Naive B cell (primary cell): ENCODE data around the gene C9orf50. TPM values are rescaled to one million over a fixed set of nuclear protein-coding genes. Genes with fewer than 3 reads are reported as not detected.
A peak's percentile ranks its signal among the peaks of the same experiment; 100 is the strongest.

Source experiments
- ATAC-seq, 2 donors: fragments of 150-1000 bp; cut with Tn5 transposase; 2 replicates each; pipeline ENCODE4 v1.10.0; 2021; ENCODE audit warnings: low read depth in 2 of 2, mild to moderate bottlenecking in 2 of 2, moderate library complexity in 2 of 2
- DNase-seq: peaks from one replicate; pipeline ENCODE4 v3.0.0; 2022
- H3K27ac Mint-ChIP-seq, 6 donors: one replicate each; pipeline ENCODE4 v1.8.0; 2020 to 2022; ENCODE audit warnings: mild to moderate bottlenecking in 6 of 6, mixed read lengths in 6 of 6, moderate library complexity in 5 of 6, inconsistent platforms in 2 of 6
- H3K27me3 Mint-ChIP-seq, 3 donors: one replicate each; pipeline ENCODE4 v1.8.0; 2021 to 2022; ENCODE audit warnings: mixed read lengths in 3 of 3, mild to moderate bottlenecking in 1 of 3
- H3K36me3 Mint-ChIP-seq, 2 donors: one replicate each; pipeline ENCODE4 v1.8.0; 2020 to 2022; ENCODE audit warnings: mixed read lengths in 2 of 2, inconsistent platforms in 1 of 2, mild to moderate bottlenecking in 1 of 2
- H3K4me1 Mint-ChIP-seq, 3 donors: one replicate each; pipeline ENCODE4 v1.8.0; 2020 to 2022; ENCODE audit warnings: mixed read lengths in 3 of 3, inconsistent platforms in 1 of 3, mild to moderate bottlenecking in 1 of 3, moderate library complexity in 1 of 3
- H3K4me3 Mint-ChIP-seq, 8 donors: one replicate each; pipeline ENCODE4 v1.8.0; 2020 to 2022; ENCODE audit warnings: mild to moderate bottlenecking in 8 of 8, mixed read lengths in 8 of 8, moderate library complexity in 8 of 8, inconsistent platforms in 2 of 8
- H3K9me3 Mint-ChIP-seq, 7 donors: one replicate each; pipeline ENCODE4 v1.8.0; 2020 to 2022; ENCODE audit warnings: mixed read lengths in 7 of 7, mild to moderate bottlenecking in 5 of 7, inconsistent platforms in 2 of 7, moderate library complexity in 1 of 7
- polyA plus RNA-seq, 6 donors: library from polyadenylated mRNA; unstranded; fragments of 300-500 nt; fragmentation: Illumina TruSeq; gene quantifications; one replicate each; pipeline ENCODE4 v1.2.3, GENCODE V29; 2021; ENCODE audit warnings: low read depth in 6 of 6

The C9orf50 gene
- polyA plus RNA-seq, 6 donors from 2014 or later = not detected

DNA sequence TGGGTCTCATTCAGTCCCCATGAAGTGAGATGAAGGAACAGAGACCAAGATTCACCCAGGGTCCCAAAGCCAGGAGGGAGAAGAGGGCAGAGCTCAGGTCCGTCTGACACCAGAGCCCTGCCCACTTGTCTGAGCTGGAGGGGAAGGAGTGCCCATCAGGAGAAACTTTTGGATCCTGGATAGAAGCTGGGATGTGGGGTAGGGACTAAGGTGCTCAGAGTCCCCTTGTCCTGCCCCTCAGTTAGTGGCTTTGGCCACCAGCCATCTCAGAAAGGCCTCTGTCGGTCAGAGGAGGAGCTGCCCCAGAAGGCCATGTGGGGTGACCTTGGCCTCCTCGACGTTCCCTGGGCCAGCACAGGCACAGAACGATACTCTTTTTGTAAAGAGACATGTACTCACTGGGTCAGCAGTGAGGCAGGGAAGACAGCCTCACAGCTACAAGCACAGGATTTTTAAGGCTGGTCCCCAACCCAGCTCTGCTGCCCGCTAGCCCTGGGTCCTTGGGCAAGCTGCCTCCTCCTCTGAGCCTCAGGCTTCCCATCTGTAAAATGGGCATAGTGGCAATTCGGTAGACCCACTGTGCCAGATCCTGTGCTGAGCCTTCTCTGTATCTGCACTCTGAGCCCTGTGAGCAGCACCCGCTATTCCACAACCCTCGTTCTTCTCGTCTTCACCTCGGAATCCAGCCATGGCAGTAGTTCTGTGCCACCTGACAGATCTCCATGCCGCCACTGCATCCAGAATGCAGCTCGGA is 49.4 kb downstream of the C9orf50 start:
- H3K4me1 Mint-ChIP-seq = peaks cover 10 to 18% (median 15%) of the 10 kb centered on the region in 3 donors
- peaks cover 0 to 7% of the 10 kb centered on the region in 2 donors for H3K36me3 Mint-ChIP-seq
- H3K27me3 Mint-ChIP-seq = peaks cover 23 to 63% (median 59%) of the 10 kb centered on the region in 3 donors
- no peak for ATAC-seq
- peaks cover 0 to 6% (median 2%) of the 10 kb centered on the region in 7 donors for H3K9me3 Mint-ChIP-seq
- H3K27ac Mint-ChIP-seq = peak overlapping the region in 1 of 6 donors; percentile 8
- peak overlapping the region in 1 of 8 donors; percentile 69 for H3K4me3 Mint-ChIP-seq
- no peak for DNase-seq

DNA sequence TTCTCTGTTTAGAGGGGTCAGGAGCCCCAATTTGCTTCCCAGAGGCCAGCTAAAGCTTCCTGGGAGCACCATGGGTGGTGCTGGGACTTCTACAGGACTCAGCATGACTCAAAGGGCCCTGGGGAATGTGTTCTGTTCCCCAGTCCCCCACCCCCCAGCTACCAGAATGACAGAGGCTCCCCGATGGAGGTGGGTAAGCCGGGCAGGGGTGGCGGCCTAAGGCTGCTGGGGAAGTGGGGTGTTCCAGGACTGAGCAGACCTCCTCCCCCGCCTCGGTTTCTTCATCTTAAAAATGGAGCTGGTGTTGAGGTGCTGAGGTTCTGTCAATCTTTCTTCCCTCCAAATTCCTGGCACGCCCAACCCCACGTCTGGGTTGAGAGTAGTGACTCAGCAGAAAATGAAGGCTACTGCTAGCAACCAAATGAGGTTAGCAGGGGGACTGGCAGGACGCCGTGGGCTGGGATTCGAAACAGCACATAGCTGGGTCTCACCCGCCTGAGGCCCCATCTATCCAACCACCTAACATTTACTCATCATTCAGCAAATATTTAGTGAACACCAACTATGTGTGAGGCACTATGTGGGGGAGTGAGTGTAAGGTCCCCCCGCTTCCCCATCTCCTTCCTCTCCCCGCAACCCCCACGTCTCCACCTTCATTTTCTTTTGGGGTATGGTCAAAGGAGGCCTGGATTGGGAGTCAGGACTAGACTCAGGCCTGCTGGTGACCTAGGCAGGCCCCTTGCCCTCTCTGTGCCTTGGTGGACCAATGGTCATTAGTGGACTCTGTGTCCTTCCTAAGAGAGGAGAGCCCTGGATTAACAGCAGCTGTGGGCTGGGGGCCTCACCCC is 50.2 kb downstream of the C9orf50 start:
- Mint-ChIP-seq H3K9me3 (peaks cover 0 to 6% (median 2%) of the 10 kb centered on the region in 7 donors), H3K4me3 (peak overlapping the region in 2 of 8 donors; percentile 24 to 88), H3K27me3 (peaks cover 19 to 63% (median 59%) of the 10 kb centered on the region in 3 donors), H3K27ac (no peak overlapping the region), H3K36me3 (peaks cover 0 to 7% of the 10 kb centered on the region in 2 donors), H3K4me1 (peaks cover 10 to 18% (median 15%) of the 10 kb centered on the region in 3 donors)
- no peak for ATAC-seq
- no peak for DNase-seq

DNA sequence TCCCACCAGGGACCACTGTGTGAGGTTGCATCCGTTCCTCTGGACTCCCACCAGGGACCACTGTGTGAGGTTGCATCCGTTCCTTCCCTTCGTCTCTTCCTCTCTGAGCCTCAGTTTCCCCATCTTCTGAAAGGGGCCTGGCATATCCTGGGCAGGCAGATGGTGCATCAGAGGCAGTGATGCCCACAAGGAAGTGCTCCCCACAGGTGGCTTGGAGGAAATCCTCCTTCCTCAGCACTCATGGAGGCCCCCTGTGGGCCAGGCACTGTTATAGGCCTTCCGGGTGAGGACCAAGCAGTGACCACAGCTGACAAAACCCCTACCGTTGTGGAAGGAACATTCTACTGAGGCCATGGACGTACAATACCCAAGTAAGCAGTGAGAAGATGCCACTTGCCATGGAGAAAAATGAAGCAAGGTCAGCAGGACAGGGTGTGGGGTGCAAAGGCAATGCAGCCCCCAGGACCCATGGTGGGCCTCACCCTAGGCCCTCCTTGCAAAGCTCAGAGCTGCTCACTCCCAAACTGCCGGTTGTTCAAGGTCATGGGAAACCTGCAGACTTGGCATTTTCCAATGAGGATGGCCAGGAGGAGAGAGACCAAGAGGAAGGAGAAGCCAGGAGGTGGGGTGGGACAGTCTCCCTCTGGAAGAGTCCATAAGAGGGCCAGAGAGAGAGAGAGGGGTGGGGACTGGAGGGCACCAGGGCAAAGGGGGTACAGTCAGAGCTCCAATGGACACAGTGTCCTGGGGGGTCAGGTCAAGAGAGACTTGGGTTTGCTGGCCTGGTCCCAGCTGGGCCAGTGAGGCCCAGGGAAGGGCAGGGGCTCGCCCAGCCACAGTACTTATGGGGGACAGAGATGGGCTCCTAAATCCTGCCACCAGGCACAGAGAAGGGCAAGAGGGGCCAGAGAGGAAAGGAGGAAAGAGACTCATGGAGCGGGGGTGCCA is 51.1 kb downstream of the C9orf50 start:
- Mint-ChIP-seq H3K9me3 (peaks cover 0 to 6% (median 2%) of the 10 kb centered on the region in 7 donors), H3K4me1 (peaks cover 10 to 18% (median 15%) of the 10 kb centered on the region in 3 donors), H3K36me3 (peaks cover 0 to 7% of the 10 kb centered on the region in 2 donors), H3K4me3 (peak overlapping the region; percentile 12 to 88 (median 76)), H3K27me3 (peaks cover 19 to 67% (median 62%) of the 10 kb centered on the region in 3 donors), H3K27ac (peak overlapping the region in 1 of 6 donors; percentile 70)
- ATAC-seq (peak; percentile 35 to 45), DNase-seq (no peak)

DNA sequence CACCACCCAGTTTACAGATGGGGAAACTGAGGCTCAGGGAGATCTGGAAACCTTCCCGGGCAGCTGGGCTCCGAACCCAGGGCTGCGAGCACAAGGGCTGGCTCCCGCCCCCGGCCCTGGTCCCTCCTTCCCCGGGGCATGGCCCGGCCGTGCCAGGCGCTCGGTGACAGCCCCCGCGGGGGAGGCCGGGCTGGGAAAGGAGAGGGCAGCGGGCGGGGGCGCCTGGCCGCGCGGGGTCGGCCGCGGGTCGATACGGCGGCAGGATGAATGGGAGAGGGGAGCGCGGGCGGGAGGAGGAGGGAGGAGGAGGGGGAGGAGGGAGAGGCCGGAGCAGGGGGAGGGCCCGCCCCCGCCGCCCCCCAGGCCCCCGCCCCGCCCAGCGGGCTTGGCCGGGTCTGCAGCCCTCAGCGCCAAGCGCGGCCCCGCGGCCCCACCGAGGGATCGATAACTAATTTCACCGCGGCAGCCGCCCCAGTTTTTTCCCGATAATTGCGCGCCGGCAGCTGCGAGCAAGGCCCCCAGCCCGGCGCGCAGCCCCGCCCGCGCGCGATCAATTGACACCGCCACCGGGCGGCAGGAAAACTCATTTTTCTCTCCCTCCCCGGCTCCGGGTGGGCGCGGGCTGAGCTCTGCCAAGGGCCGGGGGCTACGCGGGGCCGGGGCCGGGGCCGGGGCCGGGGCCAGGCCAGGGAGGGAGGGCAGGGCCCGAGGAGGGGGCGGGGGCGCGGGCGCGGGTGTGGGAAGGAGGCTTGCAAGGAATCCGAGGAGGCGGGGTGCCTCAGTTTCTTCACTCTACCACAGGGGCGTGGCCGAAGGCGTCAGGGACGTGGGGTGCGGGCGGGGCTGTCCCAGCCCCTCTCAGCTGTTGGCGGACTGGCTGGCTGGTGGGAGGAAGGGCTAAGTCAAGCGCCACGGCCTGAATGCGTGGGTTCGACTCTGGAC is 52.1 kb downstream of the C9orf50 start:
- ATAC-seq (peak; percentile 30 to 37), DNase-seq (no peak)
- Mint-ChIP-seq H3K4me3 (peak overlapping the region; percentile 44 to 88 (median 78)), H3K27me3 (peaks cover 19 to 72% (median 70%) of the 10 kb centered on the region in 3 donors), H3K36me3 (peaks cover 0 to 4% of the 10 kb centered on the region in 2 donors), H3K27ac (no peak overlapping the region), H3K4me1 (peaks cover 10 to 18% (median 15%) of the 10 kb centered on the region in 3 donors), H3K9me3 (peaks cover 0 to 3% (median under 1%) of the 10 kb centered on the region in 7 donors)

DNA sequence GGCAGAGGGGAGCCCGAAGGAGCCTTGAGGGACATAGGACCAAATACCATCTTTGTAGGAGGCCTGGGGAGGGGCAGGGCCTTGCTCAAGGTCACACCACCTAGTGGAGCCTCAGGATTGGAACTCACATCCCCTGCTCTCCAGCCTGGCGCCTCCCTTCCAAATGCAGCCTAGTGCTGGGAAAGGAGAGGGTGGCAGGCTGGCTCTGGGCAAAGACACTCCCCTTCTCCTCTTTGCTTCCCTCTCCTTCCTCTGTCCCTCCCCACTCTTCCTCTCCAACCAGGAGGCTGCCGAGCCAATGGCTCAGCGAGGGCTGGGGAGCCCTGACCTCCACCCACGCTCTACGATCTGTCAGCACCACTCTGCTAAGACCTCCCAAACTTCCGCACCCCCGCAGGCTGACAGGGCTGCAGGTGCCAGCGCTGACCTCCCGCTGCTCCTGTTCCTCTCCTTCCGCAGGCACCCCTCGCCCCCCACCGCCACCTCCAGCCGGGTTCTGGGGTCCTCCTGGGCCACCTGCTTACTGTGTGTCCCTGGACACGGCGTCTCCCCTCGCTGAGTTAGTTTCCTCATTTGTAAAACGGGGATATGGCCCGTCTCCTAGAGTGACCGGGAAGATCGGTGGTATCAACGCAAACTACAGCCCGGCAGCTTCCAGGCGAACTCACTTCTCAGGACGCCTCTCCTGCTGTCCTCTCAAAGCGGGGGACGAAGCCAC is 52.9 kb downstream of the C9orf50 start:
- Mint-ChIP-seq H3K27ac (peak overlapping the region in 1 of 6 donors; percentile 15), H3K4me1 (peaks cover 10 to 18% (median 15%) of the 10 kb centered on the region in 3 donors), H3K4me3 (peak overlapping the region; percentile 41 to 83 (median 74)), H3K27me3 (peaks cover 19 to 75% (median 71%) of the 10 kb centered on the region in 3 donors), H3K36me3 (no peaks in the 10 kb centered on the region), H3K9me3 (peaks cover 0 to 2% (median 0%) of the 10 kb centered on the region in 7 donors)
- DNase-seq (no peak), ATAC-seq (peak in 1 of 2 donors; percentile 23)

DNA sequence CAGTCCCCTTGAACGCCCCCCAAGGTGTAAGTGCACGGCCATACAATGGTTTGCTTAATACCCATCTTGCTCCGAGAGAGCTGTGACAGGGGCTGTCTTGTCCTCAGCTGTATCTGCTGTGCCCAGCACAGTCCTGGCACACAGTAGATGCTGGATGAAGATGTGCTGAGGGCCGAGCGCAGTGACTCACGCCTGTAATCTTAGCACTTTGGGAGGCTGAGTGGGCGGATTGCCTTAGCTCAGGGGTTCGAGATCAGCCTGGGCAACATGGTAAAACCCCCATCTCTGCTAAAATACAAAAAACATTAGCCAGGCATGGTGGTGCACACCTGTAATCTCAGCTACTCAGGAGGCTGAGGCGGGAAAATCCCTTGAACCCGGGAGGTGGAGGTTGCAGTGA is 53.6 kb downstream of the C9orf50 start:
- Mint-ChIP-seq H3K27me3 (peaks cover 25 to 82% (median 77%) of the 10 kb centered on the region in 3 donors), H3K9me3 (peaks cover 0 to 2% (median 0%) of the 10 kb centered on the region in 7 donors), H3K27ac (no peak overlapping the region), H3K4me3 (peak overlapping the region in 2 of 8 donors; percentile 12 to 65), H3K4me1 (peaks cover 10 to 18% (median 15%) of the 10 kb centered on the region in 3 donors), H3K36me3 (no peaks in the 10 kb centered on the region)
- ATAC-seq (no peak), DNase-seq (no peak)

DNA sequence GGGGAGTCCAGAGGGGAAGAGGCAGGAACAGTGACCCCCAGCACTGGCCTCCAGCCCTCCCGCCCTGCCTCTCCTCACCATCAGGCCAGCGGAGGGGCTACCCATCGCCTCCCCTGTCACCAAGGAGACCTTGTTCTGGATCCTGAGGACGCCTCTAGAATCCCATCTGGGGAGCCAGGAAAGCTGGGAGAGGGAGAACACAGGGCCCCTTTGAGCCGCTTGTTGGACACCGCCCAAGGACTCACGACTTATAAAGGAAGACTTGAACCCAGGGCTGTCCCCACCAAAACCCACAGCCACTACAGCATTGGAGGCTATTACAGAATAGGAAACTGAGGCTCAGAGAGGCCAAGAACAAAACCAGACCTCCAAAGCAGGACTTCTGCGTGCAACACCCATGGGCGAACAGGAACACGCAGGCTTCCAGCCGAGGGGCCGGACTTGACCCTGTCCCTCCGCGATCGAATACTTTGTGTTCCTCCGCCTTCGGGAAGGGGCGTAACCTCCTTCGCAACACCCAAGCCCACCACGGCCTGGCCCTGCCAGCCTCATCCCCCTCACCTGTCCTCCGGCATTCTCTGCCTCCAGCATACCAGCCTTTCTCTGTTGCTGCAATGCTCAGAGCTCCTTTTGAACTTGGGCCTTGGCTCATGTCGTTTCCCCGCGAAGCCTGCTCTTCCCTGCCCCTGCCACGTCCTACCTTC is 54.2 kb downstream of the C9orf50 start:
- Mint-ChIP-seq H3K9me3 (peaks cover 0 to 2% (median 0%) of the 10 kb centered on the region in 7 donors), H3K27me3 (peaks cover 26 to 81% (median 73%) of the 10 kb centered on the region in 3 donors), H3K27ac (no peak overlapping the region), H3K36me3 (no peaks in the 10 kb centered on the region), H3K4me1 (peaks cover 10 to 18% (median 15%) of the 10 kb centered on the region in 3 donors), H3K4me3 (peak overlapping the region in 2 of 8 donors; percentile 3 to 4)
- DNase-seq (no peak), ATAC-seq (no peak)

DNA sequence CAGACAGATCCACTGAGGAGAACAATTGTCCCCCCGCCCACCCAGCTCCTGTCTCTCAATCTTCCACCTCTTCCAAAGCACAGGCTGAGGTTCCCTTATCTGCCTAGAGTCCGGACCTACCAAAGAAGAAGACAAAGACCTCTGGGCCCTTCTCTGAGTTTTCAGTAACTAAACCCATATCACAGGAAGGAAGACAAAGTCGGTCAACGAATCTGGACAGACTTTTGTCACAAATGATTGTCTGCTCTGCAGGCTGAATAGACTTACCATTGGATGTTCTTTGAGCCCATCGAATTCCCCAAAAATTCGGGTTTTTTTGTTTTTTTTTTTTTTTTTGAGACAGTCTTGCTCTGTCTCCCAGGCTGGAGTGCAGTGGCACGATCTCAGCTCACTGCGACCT is 58.0 kb downstream of the C9orf50 start:
- H3K4me1 Mint-ChIP-seq = peaks cover 2% of the 10 kb centered on the region in 3 donors
- H3K4me3 Mint-ChIP-seq = no peak overlapping the region
- H3K27ac Mint-ChIP-seq = peak overlapping the region in 1 of 6 donors; percentile 19
- H3K9me3 Mint-ChIP-seq = no peaks in the 10 kb centered on the region
- DNase-seq = no peak
- H3K36me3 Mint-ChIP-seq = no peaks in the 10 kb centered on the region
- no peak for ATAC-seq
- H3K27me3 Mint-ChIP-seq = peaks cover 16 to 76% (median 68%) of the 10 kb centered on the region in 3 donors

DNA sequence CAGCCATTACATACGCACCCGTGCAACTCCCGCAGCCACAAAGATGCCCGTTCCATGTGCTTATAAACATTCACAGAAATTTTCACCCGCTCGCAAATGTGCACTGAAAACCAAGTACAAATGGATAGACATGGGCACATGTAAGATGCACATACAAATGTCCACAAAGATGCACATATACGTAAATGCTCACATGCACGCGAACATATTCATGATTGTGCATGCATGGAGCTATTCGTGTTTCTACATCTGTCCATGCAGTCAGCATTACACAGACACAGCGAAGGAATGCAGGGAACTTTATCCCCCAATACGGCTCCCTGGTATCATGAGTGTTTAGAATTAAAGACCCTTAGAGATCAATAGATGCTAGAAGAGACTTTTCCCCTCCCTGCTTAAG is 58.4 kb downstream of the C9orf50 start:
- Mint-ChIP-seq H3K9me3 (no peaks in the 10 kb centered on the region), H3K4me1 (no peaks in the 10 kb centered on the region), H3K36me3 (no peaks in the 10 kb centered on the region), H3K4me3 (no peak overlapping the region), H3K27me3 (peaks cover 14 to 75% (median 68%) of the 10 kb centered on the region in 3 donors), H3K27ac (peak overlapping the region in 1 of 6 donors; percentile 19)
- DNase-seq (no peak), ATAC-seq (no peak)
